ENCODE results near the gene POMT2. TPM values are rescaled to one million over a fixed set of nuclear protein-coding genes. Genes with fewer than 3 reads are reported as not detected.
"Not testable (repeated sequence)": the region's sequence is repeated elsewhere in the genome, so short reads cannot be mapped to it uniquely, and the experiment has no call there.

The POMT2 gene
- total RNA-seq, 1 donor from 2014 or later = 15.7 TPM

DNA sequence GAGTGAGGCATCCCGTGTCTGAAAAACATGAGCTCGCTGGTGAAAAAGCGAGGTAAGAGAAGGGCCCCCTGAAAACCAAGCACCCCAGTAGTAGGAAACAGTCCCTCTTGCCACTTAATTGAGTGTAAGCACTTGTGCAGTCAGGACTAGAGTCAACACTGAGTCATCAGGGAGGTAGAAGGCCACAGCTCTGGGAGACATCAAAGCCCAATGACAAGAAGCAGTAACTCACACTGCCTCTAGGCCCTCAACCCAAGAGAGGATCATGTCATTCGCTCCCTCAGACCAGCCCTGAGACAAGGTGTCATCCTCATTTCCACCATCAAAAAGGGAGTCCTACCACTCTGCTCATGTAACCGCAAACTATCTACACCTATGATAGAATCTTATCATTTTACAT lies 17.8 kb downstream of the POMT2 start:
- no peak for ATAC-seq
- DNase-seq (ENCODE audit: low spot score) = no peak

DNA sequence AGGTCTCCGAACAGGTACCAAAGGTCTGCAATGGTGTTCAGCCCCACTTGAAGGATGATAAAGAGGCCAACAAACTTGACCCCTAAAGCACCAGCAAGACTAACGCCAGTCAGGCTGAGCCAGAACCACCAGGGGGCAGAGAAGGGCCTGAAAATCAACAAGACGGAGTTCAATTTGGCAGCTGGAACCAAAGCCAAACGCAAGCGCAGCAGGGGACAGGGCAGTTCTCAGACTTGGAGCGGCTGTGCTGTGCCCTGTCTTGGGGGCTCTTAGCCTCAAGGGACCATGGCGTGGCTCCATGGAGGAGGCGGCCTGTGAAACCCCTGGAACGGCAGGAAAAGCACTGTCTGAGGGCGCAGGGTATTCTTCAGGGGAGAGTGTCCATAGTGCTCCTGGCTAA lies 19.6 kb downstream of the POMT2 start:
- peak; percentile 81 for DNase-seq (ENCODE audit: low spot score)
- ATAC-seq = peak; percentile 94

DNA sequence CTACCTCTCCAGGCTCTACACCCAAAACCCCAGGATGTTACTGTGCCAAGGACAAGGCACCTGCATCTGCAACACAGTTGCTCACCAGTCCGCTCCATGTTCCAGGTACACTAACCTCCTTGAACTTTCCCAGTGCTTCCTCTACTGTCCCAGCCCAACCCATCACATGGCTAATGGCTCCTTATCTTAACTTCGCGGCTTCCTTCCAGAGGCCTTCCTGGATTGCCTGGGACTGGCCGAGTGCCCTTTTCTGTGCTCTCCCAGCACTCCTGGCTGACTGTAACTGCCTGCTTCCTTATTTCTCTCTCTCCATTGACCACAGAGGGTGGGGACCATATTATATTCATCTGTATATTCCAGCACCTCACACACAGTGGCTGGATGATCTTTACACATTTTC lies 20.9 kb downstream of the POMT2 start:
- DNase-seq (ENCODE audit: low spot score) (no peak), ATAC-seq (peak; percentile 28)

DNA sequence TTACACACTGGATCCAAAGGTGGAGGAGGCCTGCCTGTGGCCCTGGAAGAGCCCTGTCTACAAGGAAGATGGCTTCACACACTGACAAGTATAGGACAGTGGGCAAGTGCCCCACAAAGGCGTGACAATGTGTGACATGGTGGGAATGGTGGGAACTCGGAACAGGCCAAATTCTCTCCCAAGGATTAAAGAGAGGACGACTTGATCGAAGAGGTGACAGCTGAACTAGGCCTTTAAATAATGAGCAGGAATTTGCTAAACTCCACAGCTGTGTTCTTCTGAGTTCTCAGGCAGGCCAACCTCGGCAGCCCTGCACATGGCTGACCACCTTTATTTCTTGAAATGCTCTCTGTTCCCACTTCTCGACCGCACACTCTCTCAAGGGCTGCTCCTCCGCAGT lies 23.8 kb downstream of the POMT2 start:
- no peak for DNase-seq (ENCODE audit: low spot score)
- no peak for ATAC-seq

DNA sequence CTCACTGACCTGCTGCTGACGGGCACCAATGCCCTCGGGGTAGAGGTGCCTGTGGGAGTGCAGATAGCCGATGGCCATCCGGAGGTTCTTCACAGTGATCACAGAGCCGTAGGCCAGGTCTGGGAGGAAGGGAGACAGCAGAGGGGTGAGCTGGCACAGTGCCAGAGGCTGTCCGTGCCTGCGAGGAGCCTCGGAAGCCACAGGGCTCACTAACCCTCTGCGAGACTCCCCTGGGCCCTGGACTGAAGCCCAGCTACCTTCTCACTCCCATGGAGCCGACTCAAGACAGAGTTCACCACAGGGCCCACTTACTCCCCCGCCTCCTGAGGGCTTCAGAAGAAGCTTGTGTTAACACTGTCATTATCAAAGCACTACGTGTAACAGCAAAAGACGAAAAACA lies 24.5 kb downstream of the POMT2 start:
- no peak for ATAC-seq

DNA sequence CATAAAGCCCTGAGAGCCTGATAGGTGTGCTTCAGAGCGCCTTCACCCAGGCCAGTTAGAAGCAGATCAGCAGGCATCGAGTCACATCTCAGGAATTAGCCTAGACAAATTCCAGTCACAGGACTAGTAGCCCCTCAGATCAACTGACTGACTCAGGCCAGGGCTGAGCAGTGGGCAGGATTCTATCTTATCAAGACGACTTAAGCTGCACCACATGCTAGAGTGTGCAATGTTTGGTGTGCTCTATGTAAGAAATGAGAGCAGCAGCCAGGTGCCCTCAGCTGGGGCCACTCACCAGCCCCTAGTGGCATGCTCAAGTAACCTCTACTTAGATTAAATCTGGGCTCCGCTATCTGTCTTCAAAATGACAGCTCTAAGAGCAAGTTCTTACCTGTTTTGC lies 30.0 kb downstream of the POMT2 start:
- ATAC-seq (no peak), DNase-seq (ENCODE audit: low spot score) (no peak)

More for the DNA sequence above, 24.5 kb downstream of the POMT2 start:
- DNase-seq (ENCODE audit: low spot score) = no peak

DNA sequence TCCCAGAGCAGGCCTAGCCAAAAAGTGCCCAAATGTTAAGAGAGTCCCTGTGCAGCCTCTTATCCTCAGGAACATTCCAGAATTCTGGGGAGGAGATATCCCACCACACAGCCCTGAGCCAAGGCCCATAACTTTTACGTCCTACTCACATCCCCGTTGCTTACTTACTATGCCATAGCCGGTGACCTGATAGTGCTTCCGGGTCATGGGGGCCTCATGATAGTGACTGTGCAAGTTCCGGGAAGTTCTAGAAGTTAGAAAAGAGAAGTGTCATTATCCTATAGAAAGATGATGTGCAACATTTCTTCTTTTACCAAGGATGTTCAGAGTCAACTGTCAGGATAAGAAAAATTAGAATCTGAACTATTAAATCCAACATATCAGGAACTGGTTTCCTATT lies 34.1 kb downstream of the POMT2 start:
- ATAC-seq (no peak), DNase-seq (ENCODE audit: low spot score) (no peak)

DNA sequence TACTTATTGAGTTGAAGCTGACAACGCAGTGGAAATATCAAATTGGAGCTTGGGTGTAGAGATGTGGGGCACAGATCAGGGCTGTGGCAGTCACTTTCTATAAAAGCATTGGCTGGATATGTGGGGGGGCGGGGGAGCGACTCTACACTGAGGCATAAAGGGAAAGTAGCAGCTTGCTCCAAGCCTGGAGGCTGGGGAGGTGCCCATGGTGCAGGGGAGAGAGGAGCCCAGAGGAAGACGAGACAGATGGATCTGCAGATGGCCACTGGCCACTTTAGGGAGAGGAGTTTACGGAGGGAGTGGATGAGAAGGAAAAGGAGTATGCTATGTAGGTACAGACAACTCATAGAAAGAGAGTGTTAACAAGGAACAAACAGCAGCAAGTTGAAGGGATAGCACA lies 36.2 kb downstream of the POMT2 start:
- no peak for ATAC-seq
- no peak for DNase-seq (ENCODE audit: low spot score)

DNA sequence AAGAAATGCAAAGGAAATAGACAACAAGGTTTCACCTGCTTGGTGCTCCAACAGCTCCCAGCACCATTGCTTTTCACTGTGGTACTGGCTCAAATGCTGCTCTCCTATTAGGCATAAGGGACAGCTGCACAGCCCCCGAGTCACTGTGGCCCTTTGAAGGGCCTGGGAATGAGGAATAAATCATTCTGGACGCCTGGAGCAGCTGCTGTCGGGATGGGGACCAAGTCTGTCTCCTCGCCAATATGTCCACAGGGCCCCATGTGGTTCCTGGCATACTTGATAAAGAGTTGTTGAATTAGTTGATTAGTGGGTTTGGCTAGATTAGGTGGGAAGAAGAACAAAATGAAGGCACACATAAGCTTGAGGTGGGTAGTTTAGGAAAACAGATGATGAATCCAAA lies 36.6 kb downstream of the POMT2 start:
- ATAC-seq (no peak), DNase-seq (ENCODE audit: low spot score) (no peak)

DNA sequence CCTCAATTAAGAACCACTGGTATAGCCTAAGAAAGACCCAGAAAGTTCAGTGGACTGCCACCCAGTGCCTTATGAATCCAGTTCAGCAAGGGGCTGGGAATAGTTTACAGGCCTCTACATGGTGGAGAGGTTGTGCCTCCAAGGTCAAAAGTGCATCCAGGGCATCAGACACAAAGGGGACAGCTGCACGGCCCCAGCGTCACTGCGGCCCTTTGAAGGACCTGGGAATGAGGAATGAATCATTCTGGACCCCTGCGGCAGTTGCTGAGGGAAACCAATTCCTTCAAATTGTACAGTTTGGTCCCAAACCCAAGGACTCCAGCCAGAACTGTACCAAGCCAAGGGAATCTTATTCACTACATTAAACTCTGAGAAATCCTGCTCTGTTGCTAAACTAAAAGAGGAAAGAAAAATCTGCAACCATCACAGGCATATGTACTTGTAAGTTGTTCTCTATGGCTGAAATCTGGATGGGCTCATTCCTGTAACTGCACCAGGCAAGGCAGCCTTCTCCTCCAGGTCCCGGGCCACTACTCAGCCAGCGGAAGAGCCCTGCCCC lies 38.8 kb downstream of the POMT2 start:
- ATAC-seq (no peak), DNase-seq (ENCODE audit: low spot score) (no peak)

DNA sequence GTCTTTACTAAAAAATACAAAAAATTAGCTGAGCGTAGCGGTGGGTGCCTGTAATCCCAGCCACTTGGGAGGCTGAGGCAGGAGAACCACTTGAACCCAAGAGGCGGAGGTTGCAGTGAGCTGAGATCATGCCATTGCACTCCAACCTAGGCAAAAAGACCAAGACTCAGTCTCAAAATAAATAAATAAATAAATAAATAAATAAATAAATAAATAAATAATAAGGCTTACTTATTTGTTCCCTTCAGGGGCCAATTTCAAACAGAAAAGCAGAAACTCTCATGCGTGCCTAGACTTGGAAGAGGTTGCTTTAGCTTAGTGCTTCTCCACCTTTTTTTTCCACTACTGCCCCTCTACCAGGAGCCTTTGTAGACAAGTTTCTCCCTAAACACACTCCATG lies 39.8 kb downstream of the POMT2 start:
- not testable (repeated sequence) for ATAC-seq; DNase-seq (ENCODE audit: low spot score)

DNA sequence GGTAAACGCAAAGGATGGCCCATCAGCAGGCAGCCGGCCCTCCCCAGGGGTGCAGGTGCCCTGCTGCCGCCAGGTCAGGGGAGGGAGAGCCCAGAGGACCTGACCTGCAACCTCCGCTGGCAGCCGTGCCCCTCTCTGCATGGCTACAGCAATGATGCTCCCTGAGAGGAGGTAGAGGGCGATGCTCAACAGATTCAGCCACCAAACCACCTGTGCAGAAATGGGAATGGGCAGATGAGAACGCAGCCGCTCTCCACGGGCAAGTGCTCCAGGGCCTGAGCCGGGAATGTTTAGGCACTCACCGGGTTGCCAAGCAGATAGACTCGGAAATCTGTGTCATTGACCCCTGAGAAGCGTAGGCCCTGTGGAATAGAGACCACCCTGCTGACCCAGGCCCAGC lies 41.0 kb downstream of the POMT2 start:
- no peak for DNase-seq (ENCODE audit: low spot score)

DNA sequence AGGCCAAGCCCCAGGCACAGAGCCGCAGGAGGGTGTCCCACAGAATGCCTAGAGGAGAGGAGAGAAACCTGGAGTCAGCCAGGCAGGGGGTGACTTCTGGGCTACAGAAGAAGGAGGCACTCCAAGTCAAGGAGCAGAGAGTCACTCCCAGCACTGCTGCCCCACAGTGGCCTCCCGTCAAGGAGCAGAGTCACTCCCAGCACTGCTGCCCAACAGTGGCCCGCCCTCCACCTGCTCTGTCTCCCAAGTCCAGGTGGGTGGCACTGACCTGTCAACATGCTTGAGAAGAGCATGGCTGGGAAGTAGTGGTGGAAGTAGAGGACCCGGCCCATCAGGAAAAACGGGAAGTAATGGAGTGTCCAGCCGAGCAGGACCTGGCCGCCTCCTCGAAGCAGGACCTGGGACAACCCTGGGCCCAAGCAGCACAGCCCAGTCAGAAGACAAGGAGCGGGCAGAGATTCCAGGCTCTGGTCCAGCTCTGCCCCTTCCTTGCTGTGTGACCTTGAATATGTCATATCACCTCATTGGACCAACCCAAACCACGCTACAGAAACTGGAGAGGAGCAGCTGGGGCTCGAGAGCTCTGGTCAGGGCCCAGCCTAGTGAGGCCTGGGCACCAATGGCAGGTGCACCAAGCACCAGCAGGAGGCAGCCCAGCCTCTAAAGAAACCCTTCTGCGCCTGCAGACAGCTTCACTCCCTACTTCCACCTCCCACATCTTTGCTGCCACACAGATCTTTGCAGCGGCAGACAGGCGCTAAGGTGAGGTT lies 42.0 kb downstream of the POMT2 start:
- no peak for ATAC-seq
- no peak for DNase-seq (ENCODE audit: low spot score)

More for the DNA sequence above, 41.0 kb downstream of the POMT2 start:
- no peak for ATAC-seq

DNA sequence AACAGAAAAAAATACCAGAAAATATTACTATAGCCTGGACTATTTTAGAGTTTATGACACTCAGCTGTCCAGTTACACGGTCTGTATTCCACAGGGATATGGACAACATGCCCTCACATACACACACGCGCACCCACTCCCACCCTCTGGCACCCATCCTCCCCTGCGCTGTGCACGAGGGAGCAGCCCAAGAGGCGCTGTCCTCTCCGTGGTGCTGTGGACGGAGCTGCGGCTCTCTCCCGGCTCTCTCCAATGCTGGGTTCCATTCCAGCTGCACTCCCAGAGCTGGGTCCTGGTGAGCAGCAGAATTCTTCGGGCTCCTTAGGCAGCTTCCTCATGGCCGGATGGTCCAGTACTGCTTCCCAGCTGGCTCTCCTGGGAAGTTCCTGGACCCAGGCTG lies 43.7 kb downstream of the POMT2 start:
- no peak for DNase-seq (ENCODE audit: low spot score)
- ATAC-seq = no peak

DNA sequence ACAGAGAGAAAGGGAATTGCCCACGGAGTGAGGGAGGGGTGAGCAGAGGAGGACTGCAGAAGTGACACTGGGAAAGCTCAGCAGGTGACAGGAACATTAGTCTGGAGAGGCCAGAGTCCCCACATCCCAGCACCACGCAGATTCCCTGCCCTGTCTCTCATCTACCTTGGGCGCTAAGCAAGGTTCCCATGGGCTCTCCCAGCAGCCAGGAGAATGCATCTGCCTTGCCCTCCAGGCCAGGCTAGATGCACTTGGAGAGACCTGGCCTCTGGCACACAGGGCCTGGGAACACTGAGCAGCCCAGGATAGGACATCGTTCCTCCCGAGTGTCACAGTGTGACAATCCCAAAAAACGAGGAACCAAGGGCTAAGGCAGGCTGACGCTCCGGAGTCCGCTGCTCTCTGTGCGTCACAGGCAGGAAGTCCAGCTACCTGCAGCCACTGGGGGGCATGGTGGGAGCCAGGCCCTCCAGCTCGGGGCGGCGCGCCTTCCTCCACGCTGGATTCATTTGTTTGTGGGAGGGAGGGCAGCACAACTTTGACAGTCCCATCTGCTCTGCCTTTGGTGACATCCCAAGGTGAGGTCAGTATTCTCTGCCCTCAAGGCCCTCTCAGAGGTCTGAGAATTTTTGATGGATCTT lies 44.3 kb downstream of the POMT2 start:
- DNase-seq (ENCODE audit: low spot score) (no peak), ATAC-seq (no peak)

DNA sequence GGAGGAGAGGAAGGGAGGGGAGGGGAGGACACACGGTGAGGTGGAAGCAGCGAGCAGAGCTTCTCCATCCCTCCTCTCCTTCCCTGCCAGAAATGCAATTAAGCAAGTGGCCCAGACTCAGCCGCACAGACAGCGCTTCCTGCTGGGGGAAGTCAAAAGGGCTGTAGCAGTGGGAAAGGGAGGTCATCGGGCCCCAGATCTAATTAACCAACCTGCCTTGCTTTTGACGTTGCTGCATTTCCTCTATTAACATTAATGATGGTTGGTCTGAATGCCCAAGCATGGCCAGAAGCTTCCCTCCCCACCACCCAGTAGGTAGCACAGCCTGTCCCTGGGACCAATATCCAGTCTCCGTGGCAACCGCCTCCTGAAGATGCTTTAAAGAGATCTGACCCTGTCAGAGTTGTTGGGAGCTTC lies 45.1 kb downstream of the POMT2 start:
- no peak for DNase-seq (ENCODE audit: low spot score)
- no peak for ATAC-seq

DNA sequence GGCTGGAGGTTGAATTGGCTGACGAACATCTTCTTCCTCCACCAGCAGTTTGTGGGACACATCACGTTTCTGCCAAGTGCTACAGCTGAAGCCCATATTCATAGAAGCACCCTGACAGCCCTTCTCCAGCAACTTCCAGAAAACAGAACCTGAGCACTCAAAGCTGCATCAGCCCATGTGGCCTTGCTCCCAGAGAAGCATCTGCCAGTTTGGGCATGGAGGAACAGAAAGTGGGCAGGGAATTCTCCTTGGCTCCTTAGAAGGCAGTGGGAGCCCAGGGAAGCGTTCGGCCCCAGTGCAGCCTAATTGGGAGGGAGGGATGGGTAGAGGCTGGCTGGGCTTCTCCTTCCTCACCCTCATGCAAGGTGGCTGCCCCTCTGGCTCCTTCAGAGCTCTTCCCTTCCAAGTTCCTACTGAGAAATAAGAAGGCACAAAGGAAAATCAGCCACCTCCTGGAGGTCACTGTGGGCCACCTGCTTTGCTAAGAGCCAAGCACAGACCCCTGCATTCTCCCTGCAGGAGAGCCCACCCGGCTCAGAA lies 45.6 kb downstream of the POMT2 start:
- no peak for DNase-seq (ENCODE audit: low spot score)
- ATAC-seq = no peak

DNA sequence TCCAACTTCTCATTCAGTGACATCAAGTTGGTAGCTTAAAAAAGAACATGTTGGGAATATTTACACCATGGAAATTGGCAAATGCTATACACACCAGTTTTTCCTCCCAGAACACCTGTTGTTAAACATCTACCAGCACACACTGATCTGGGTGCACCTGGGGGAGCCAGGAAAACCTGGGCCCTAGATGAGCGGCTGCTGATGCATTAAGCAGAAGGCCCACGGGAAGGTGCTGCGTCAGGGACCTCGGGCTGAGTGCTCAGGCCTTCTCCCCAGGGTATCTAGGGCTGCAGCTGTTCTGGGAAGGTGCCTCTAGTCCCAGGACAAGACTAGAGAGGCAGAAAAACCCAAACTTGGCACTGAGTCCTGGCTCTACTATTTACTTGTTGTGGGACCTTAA lies 46.9 kb downstream of the POMT2 start:
- ATAC-seq = no peak
- DNase-seq (ENCODE audit: low spot score) = no peak

DNA sequence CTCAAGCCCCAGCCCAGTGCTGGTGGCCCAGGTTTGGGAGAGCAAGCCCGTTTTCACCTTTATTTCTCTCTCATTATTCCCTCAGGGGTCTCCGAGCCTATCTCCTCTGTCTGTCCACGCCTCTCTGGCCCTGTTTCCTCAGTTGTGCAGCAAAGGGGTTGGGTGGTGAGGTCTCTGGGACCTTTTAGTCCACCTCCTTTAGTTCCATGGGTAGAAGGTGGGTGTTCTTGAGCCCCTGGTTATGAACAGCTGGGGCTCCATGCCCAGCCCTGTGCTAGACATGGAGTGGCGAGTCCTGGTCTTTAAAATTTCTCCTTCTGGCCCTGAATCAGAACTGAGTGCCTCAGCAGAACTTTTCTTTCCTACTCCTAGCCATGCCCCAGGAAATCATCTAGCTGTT lies 48.4 kb downstream of the POMT2 start:
- ATAC-seq (no peak), DNase-seq (ENCODE audit: low spot score) (no peak)

DNA sequence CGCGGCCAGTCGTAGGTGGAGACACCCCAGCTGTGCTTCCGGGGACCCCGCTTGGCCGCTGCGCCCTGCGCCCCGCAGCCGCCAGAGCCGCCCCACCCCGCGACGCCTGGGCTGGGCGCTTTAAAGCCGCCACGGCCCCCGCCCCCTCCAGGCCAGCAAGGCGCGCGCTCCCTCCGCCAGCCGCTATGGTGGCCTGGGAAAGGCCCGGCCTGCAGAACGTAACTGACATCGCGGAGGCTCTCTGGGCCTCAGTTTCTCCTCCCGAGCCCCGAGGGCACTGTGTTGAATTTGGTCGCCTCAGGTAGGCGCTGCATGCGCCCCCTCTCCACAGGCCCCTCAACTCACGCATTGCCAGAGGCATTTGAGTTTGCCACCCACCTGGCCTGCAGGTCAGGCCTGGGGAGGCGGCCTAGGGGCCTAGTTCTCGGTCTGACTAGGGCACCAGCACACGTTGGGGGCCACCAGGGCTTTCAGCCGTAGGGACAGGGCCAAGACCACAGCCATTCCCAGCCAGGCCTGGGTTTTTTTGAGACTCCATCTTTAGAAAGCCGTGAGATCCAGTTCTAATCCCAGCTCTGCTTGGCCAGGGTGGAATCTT lies 49.5 kb downstream of the POMT2 start, which contains the start of gene NGB:
NGB (minus strand) TSS at position 94 of the 598 bp plus-strand sequence. CDS start 269 bp downstream, outside the sequence.
- no peak for DNase-seq (ENCODE audit: low spot score)
- no peak for ATAC-seq

DNA sequence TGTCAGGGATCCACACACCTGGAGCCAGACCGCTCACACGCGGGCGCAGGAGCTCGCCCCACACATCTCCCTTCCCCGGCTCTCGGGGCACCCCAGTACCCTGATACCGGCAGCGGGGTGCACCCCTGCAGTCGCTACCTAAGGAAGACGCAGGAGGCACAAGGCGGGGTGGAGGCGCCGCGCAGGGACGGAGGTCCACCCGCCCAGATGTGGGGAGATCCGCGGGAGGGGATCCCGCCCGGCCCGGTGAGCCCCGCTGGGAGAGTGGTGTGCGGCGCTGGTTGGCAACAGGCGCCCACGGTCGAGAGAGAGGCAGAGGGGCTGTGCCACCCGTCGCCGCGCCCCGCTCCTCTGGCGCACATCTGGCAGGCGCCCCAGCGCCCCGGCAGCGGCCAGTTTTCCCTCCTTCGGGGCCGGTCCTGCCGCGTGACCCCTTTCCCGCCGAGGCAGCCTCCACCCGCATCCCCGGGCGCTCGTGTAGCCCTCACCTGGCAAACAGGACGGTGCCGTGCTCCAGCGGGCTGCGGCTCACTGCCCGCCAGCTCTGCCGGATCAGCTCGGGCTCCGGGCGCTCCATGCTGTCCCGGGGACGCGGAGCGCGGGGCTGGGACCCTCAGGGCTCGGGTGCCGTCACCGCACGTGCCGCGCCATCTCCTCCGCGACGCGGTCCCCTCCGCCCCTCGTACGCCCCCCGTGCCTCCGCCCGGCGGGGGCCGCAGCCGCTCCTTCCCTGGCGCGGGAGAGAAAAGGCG lies 50.1 kb downstream of the POMT2 start:
- DNase-seq (ENCODE audit: low spot score) = no peak
- no peak for ATAC-seq
